MCF 10A (cell line): Measurements from ENCODE around the gene PAX5. TPM values are rescaled to one million over a fixed set of nuclear protein-coding genes. Genes with fewer than 3 reads are reported as not detected.

Source experiments
- BruUV-seq: library from RNA; stranded (reverse); fragments of 400-500 nt; replicated peaks from 2 replicates; lab custom pipeline; 2021; lab: Mats Ljungman, UMichigan
- CTCF ChIA-PET: fragments of 300-600 bp; sonication (Branson Sonifier 250); formaldehyde crosslinking; extraction: SDS; loops from one replicate; lab custom pipeline; 2021; ENCODE audit warnings: antibody characterized with exemption, inconsistent platforms; lab: Yijun Ruan, JAX
- POLR2A ChIA-PET: fragments of 300-600, 350-650 bp; sonication (Branson Sonifier 250); formaldehyde crosslinking; extraction: SDS; loops from one replicate; lab custom pipeline; 2020; ENCODE audit warnings: antibody characterized with exemption, inconsistent platforms; lab: Yijun Ruan, JAX
- DNase-seq: peaks from one replicate; pipeline ENCODE4 v3.0.0-alpha.2; 2018; ENCODE audit not compliant: unreplicated experiment
- H3K27ac Mint-ChIP-seq: one replicate; pipeline ENCODE4 v1.8.0; 2022; ENCODE audit warnings: mild to moderate bottlenecking, low read depth, mixed read lengths; ENCODE audit not compliant: unreplicated experiment
- H3K27me3 Mint-ChIP-seq: one replicate; pipeline ENCODE4 v1.8.0; 2022; ENCODE audit warnings: mixed read lengths; ENCODE audit not compliant: insufficient read depth, unreplicated experiment
- H3K36me3 Mint-ChIP-seq: one replicate; pipeline ENCODE4 v1.8.0; 2022; ENCODE audit warnings: mild to moderate bottlenecking, moderate library complexity, mixed read lengths; ENCODE audit not compliant: insufficient read depth, unreplicated experiment
- H3K4me1 Mint-ChIP-seq: one replicate; pipeline ENCODE4 v1.8.0; 2022; ENCODE audit warnings: mixed read lengths; ENCODE audit not compliant: insufficient read depth, unreplicated experiment
- H3K4me3 Mint-ChIP-seq: one replicate; pipeline ENCODE4 v1.8.0; 2022; ENCODE audit warnings: mild to moderate bottlenecking, moderate library complexity, mixed read lengths; ENCODE audit not compliant: unreplicated experiment
- H3K9me3 Mint-ChIP-seq: one replicate; pipeline ENCODE4 v1.8.0; 2022; ENCODE audit warnings: mixed read lengths; ENCODE audit not compliant: unreplicated experiment
- CTCF ChIP-seq: fragments of 200-600 bp; IDR thresholded peaks from one replicate; pipeline ENCODE4 v1.8.0; 2022; ENCODE audit warnings: antibody characterized with exemption, mild to moderate bottlenecking; ENCODE audit not compliant: unreplicated experiment
- intact Hi-C: fragments of 100-400 bp; cut with micrococcal nuclease; formaldehyde crosslinking; loops from 2 replicates; pipeline ENCODE4 v1.14.1; 2022
- total RNA-seq: library from RNA; stranded (reverse); gene quantifications from 2 replicates; pipeline ENCODE4 v1.2.3, GENCODE V29; 2022

The PAX5 gene
- total RNA-seq, 1 experiment from 2014 or later, result not detected

GRCh38 chr9:36934478-36935065 is 99.5 kb downstream of the PAX5 start:
- ChIA-PET POLR2A (no interaction called here), CTCF (interaction anchor here (1.2 kb wide), 1 partner anchor 62 kb away, joined by 4 read pairs; no protein-coding TSS in a partner anchor)
- H3K4me1 Mint-ChIP-seq, result peaks cover 10% of the 10 kb centered on the region
- TF ChIP-seq CTCF, result no peak
- no peaks in the 10 kb centered on the region for H3K27me3 Mint-ChIP-seq
- no TSS peak for BruUV-seq
- DNase-seq, result no peak
- H3K27ac Mint-ChIP-seq, result no peak overlapping the region
- H3K36me3 Mint-ChIP-seq, result no peaks in the 10 kb centered on the region
- intact Hi-C loops, result no loop called here
- peaks cover 7% of the 10 kb centered on the region for H3K9me3 Mint-ChIP-seq
- no peak overlapping the region for H3K4me3 Mint-ChIP-seq

GRCh38 chr9:36933676-36934215 is 100.3 kb downstream of the PAX5 start:
- peaks cover 15% of the 10 kb centered on the region for H3K4me1 Mint-ChIP-seq
- ChIA-PET POLR2A (no interaction called here), CTCF (no interaction called here)
- no peaks in the 10 kb centered on the region for H3K27me3 Mint-ChIP-seq
- intact Hi-C loops, result no loop called here
- TF ChIP-seq CTCF, result no peak
- BruUV-seq, result no TSS peak
- no peak overlapping the region for H3K27ac Mint-ChIP-seq
- DNase-seq, result no peak
- no peaks in the 10 kb centered on the region for H3K36me3 Mint-ChIP-seq
- H3K9me3 Mint-ChIP-seq, result peaks cover 7% of the 10 kb centered on the region
- no peak overlapping the region for H3K4me3 Mint-ChIP-seq

GRCh38 chr9:36932198-36932597 is 101.9 kb downstream of the PAX5 start:
- BruUV-seq, result no TSS peak
- ChIA-PET POLR2A (no interaction called here), CTCF (interaction anchor here (1.6 kb wide), 1 partner anchor 58 kb away, joined by 3 read pairs; no protein-coding TSS in a partner anchor)
- Mint-ChIP-seq H3K27ac (no peak overlapping the region), H3K36me3 (no peaks in the 10 kb centered on the region), H3K4me3 (no peak overlapping the region), H3K9me3 (peaks cover 7% of the 10 kb centered on the region), H3K27me3 (no peaks in the 10 kb centered on the region), H3K4me1 (peaks cover 16% of the 10 kb centered on the region)
- intact Hi-C loops, result no loop called here
- DNase-seq, result no peak
- no peak for TF ChIP-seq CTCF

GRCh38 chr9:36930941-36931340 is 103.1 kb downstream of the PAX5 start:
- H3K4me3 Mint-ChIP-seq, result no peak overlapping the region

More at GRCh38 chr9:36930941-36931340, 103.1 kb downstream of the PAX5 start:
- intact Hi-C loops, result no loop called here
- CTCF ChIA-PET, result interaction anchor here (1.6 kb wide), 1 partner anchor 57 kb away, joined by 3 read pairs; no protein-coding TSS in a partner anchor
- POLR2A ChIA-PET, result no interaction called here
- Mint-ChIP-seq H3K27ac (no peak overlapping the region), H3K27me3 (no peaks in the 10 kb centered on the region), H3K4me1 (peaks cover 6% of the 10 kb centered on the region), H3K9me3 (peaks cover 7% of the 10 kb centered on the region), H3K36me3 (no peaks in the 10 kb centered on the region)
- BruUV-seq, result no TSS peak
- TF ChIP-seq CTCF, result no peak
- DNase-seq, result no peak
